ENCODE data around the gene ARHGEF16. TPM values are rescaled to one million over a fixed set of nuclear protein-coding genes. Genes with fewer than 3 reads are reported as not detected.

The ARHGEF16 gene
- total RNA-seq, 1 experiment from 2014 or later, result 4.7 TPM

DNA sequence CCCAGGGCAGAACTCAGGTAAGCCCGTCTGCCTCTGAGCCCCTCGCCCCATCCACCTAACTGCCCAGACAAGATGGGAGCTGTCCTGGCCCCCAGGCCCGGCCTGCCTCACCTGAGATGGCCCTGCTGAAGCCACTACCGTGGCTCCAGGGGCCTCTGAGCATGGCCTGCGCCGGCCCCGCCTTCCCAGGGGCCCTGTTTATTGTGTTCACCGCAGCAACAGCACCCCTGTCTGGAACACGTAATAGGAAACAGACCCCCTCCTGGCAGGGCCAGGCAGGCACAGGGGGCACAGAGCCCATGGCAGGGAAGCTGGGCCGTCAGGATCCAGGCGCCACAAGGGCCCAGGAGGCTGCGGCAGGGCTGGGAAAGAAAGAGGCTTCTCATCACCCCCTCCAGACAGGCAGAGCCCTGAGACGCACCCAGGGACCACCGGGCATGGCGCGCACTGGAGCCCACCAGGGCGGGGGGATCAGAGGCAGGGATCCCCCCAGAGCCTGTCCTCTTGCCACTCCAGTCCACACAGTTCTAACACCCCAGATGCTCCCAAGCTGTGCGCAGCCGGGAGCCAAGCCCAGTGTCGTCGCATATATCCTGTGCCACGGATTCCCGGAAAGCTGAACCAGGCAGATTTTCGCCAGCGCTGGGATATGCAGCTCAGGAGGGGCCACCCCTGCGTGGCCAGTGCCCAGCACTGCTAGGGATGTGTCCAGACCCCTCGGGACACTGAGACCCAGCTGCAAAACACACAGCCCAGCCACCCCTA is 62.6 kb downstream of the ARHGEF16 start:
- no peak for DNase-seq (ENCODE audit: low read depth)

DNA sequence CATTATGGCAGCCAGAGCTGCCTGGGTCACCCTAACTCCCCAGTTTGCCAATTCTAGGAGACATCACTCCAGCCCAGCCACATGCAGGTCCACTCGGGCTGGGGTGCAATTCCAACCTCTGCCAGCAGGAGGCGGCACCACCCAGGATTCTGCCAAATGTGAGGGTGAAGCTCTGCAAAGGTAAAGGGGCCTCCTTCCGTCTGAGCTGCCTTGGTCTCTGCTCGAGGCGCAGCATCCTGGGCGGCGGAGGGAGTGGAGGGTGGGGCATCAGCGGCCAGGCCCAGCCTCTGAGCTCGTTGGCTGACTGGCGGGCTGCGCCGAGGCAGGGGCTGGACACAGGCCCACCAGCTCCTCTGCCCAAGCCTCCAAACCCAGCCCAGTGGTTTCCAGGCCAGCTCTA is 63.8 kb downstream of the ARHGEF16 start:
- DNase-seq (ENCODE audit: low read depth), result no peak

DNA sequence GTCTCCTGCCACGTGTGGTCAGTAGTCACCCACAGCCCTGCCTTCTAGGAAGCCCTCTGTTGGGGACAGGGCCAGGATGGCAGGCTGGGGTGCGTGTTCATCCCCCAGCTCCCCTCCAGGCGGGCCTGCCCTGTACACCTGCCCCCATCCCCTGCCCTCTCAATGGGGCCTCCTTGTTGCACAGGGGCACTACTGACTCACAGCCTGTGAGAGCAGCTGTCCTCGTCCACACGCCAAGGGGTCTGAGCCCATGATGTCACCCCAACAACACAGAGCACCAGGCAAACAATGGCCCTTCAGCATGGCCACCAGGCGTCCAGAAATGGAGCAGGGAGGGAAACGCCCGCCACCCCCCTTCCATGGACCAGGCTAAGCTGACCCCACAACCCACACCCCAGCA is 64.3 kb downstream of the ARHGEF16 start:
- no peak for DNase-seq (ENCODE audit: low read depth)

DNA sequence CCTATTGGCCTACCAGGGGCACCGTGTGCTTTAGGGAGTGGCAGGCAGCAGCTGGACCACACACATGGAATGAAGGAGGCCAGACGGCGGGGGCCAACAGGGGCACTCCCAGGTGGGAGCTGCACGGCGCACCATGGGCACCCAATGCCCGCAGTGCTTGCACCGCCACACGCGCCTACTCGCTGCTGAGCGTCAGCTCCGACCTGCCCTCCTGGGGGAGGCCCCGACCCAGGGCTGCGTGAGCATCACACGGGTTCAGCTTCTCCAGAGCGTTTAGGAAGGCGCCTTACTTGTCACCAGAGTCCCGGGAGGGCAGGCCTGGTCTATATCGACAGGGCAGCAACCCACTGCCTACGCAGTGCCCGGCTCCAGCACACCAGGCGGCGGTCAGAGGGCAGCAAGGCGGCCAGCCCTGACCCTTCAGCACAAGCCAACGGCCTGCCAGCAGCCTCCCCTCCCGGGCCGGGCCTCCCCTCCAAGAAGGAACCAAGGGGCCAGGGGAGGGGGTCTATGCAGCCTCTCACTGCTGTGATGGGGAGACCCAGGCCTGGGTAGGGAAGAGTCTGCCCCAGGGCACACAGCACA is 64.9 kb downstream of the ARHGEF16 start:
- DNase-seq (ENCODE audit: low read depth), result no peak

DNA sequence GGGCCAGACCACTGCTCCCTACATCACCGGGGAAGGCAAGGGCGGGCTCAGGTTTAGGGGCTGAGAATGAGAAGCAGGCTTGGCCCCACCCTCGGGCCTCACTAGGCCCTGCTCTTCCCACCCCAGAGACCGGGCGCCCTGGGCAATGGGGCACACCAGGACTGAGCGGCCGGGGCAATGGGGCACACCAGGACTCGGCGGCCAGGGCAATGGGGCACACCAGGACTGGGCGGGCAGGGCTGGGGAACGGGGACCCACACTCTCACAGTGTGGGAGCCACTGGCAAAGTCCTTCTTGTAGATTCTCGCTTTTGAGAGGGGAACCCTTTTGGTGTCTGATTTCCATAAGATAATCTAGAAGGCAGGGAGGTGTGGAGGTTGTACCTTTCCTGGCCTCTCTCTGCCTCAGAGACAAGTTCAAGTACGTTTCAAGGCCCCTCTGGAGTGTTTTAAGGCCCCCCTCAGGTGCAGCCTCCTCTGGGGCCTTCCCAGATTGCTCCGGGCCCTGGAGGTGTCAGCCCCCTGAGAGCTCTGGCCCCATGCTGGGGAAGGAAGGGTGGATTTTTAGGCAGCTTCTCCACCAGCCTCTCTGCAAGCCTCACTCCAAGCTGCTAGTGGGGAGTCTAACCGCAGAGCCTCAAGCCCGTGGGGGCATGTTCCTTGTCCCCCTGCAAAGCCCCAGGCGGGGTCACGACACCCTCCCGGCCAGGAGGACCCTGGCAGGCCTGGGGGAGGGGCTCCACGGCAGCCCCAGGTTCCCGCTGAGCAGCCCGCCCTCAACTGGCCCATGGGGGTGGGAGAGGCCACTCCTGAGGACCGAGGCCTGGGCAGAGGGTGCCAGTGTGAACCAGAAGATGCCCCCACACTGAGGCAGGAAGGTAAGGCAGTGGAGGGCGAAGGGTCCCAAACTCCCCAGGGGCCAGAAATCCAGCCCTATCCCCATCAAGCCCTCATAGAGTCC is 66.2 kb downstream of the ARHGEF16 start:
- no peak for DNase-seq (ENCODE audit: low read depth)

DNA sequence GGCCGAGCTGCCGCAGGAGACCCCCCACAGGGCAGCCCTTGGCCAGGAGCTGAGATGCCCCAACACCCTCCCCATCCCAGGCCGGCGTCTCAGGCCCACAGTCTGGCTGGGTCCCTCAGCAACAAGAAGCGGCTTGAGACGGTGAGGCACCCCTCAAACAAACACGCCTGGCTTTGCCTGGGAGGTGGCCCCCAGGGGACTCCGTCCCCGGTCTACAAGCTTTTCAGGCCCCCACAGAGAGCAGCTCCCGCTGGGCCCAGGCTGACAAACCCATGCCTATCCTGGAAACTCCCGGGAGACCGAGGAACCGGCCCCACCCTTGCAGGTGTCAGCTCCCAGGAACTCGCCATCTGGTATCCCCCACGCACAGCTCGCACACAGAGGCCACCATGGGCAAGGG is 67.0 kb downstream of the ARHGEF16 start:
- DNase-seq (ENCODE audit: low read depth), result no peak

DNA sequence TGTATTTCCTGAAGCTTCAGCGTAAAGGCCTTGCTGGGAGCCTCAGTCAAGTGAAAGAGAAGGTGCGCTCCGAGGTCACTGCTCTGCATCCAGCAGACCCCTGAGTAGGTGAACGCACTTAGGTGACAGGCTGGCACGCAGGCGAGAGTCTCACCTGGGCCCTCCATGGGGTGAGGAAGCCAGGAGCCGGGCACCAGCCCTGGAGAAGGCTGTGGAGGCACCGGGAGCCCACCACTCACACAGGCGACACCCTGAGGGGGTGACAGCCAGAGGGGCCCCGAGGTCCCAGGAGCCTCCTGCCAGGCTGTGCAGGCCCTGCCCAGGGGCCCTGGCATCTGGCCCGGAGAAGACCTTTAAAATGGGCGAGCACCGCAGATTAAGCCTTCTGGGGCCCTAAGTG is 67.6 kb downstream of the ARHGEF16 start:
- DNase-seq (ENCODE audit: low read depth), result no peak

DNA sequence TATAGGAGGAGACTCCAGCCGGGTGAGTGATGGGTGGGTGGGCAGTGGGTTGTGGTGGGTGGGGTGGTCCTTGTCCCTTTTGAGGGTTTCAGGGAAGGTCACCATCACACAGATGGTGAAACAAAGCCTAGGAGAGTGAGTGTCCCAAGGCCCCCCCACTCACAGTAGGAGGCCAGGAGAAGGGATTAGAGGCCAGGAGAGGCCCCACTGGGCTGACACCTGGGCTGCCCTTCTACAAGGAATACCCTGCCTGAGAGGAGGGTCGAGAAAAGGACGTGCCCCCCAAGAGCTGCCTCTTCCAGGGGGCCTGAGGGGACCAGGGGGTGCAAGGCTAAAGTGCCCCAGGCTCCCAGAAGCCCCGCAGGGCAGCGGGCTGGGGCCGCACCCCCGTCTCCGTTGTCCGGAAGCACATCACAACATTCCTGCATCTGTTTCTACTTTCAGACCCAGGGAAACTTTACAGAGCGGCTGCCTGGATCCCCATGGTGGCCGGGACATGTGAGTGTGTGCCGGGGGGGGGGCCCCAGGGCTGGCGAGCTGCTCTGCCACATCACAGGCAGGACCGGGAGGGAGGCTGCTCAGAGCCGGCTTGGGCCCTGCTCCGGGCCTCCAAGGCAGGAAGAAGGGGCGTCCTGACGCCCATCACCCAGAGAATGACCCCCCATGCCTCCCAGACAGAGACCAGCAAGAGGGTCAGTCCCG is 68.2 kb downstream of the ARHGEF16 start:
- DNase-seq (ENCODE audit: low read depth), result no peak

DNA sequence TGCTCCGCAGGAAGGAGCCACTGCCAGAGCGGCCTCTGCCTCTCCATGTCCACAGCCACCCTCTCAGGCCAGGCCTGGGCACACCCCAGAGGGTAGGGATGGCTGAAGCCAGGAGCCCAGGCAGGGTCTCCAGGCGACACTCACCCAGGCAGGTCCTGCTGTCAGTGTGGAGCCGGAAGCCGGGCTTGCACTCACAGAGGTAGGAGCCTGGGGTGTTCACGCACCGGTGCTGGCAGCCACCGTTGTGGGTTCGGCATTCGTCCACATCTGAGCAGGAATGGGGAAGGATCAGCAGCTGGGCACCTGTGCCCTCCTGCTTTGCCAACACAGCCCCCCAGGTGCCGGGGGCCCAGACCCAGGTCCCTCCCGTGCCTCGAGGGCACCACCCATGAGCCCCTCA is 69.5 kb downstream of the ARHGEF16 start:
- no peak for DNase-seq (ENCODE audit: low read depth)

DNA sequence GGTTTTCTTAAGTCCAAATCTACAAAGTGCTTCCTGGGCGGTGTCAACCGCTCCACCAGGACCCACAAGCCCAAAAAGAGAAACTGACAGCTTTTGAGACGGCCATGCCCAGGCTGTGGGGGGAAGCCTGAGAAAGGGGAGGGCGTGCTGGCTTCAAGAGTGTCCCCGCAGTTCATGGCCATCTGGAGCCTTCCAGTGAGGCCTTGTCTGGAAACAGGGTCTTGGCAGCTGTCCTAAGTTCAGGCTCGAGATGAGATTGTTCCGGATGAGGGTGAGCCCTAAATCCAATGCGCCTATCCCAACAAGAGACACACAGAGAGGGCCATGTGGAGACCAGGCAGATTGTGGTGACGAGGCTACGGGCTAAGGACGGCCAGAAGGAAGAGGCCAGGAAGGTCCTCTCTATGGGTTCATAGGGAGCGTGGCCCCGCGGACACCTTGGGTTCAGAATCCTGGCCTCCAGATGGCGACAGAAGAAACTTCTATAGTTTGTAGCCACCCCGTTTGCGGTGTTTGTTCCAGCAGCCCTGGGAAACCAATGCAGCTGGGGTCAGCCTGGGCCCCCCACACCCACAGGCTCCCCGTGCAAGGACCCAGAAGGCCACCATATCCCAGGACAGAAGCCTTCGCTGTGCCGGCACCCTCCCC is 70.2 kb downstream of the ARHGEF16 start:
- DNase-seq (ENCODE audit: low read depth), result no peak

DNA sequence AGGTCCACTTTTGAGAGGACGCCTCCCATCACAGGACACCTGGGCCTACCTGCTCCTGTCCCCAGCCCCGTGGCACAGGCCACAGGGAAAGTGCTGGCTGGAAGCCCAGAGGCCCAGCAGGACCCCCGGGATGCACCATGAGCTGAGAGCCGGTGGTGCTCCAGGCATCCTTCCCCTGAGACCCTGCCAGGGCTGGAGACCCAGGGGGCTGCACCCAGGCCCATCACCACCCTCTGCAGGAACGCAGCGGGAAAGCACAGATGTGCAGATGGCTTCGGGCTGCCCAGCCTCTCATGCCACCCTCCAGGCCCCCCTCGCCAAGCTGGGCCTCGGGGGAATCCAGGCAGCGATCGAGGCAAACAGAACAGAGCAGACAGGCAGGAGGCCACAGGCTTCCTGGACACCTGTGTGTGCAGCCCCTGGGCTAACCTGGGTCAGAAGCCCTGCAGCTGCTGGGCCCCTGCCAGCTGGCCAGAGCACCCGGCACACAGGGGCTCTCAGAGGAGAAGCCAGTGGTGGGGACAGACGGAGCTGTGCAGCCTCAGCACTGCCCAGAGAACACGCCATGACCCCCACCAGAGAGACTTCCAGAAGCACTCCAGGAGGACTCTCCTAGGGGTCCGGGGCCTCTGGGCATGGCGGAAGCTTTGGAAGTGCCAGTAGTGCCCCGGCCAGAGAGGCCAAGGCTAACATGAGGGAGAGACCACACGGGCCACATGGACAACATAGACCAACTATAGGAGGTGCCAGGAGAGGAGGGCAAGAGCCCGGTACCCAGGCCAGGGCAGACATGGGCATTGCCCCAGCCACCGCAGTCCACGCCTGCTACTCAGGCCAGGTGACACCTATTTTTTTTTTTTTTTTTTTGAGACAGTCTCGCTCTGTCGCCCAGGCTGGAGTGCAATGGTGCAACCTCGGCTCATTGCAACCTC is 71.4 kb downstream of the ARHGEF16 start:
- DNase-seq (ENCODE audit: low read depth), result no peak

DNA sequence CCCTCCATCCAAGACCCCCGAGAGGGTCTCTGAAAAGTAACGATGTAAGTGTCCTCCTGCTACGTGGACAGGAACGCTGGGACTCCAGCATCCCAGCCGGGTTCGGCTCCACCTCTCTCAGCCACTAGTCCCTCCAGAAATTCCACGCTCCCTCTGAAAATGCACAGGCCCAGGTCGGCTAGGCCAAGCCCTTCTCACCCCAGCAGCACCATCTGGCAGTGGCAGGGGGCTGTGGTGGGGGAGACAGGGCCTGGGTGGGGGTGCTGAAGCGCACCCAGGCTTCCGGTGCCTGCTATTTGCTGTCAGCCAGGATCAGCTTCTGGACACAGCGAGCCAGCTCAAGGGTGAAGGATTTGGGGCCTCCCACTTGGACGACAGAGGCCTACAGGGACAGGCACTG is 73.3 kb downstream of the ARHGEF16 start:
- no peak for DNase-seq (ENCODE audit: low read depth)

DNA sequence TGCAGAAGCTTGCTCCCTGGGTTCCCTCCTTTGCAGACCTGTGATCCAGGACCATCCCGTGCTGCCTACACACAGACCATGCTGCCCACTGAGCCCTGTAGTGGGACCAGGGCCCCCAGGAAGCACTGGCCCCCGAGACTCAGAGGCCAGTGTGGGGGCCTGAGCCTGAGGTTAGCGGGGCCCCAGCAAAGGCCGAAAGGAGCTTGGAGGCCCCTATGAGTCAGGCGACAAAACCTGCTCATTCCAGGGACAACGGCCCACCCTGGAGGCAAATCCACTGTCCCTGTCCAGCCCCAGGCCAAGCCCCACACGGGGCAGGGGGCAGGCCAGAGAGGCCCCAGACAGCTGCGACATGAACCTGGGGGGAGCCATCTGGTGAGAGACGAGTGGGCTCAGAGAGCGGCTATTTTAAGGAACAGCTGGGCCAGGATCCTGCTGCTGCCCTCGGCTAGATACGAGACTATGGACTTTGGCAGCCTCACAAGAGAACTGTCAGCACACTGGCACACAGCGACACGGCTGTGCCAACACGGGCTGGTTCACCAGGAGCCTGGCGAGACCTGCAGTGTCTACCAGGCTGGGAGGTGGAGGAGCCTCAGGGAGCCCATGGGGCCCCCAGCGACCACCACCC is 74.7 kb downstream of the ARHGEF16 start:
- DNase-seq (ENCODE audit: low read depth), result no peak

DNA sequence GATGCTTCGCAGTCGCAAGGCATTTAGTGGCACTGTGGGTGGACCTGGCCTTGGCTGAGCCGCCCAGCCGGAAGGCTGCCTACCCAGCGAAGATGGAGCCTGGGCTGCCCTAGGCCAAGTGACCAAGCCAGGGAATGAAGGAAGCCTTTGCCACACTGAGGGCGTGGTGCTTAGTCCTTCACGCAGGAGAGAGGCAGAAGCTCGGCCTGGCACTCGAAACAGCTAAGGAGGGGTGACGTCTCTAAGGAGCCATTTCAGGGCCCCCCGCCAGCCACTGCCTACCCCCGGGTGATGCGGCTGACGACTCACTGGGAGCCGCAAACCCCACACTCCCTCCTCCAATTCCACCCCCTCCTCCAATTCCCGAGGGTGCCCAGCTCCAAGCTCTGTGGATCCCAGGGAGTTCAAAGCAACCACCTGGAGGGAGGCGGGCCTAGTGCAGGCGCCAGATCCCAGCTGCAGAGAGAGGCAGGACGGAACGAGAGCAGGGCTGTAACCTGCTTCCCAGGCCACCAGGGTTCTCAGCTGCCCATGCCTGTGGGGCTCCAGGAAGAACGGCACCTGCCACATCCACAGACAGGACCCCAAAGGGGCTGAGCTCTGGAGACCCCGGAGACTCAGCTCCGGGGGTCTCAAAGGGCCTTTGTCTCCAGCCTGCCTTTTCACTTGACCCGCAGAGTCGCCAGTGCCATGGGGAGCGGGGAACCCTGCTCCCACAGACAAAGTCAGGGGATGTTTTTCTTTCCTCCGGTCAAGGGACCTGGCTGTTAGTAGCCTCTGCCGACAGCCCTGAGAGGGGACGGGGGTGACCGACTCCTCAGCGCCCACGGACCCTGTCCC is 75.8 kb downstream of the ARHGEF16 start:
- DNase-seq (ENCODE audit: low read depth), result peak; percentile 43

Other genes with a start within 250 kb of the ARHGEF16 start
- gene MEGF6, start 156.8 kb downstream of the ARHGEF16 start, total RNA-seq (2014; rRNA removed; shearing (Covaris generic)), result 2.5 and 5.1 TPM in 2 replicates
- gene TPRG1L, start 170.3 kb downstream of the ARHGEF16 start, total RNA-seq (2014; rRNA removed; shearing (Covaris generic)), result 7.0 and 8.5 TPM in 2 replicates
- 17.4 and 33.9 TPM in 2 replicates for gene WRAP73, start 195.4 kb downstream of the ARHGEF16 start, total RNA-seq (2014; rRNA removed; shearing (Covaris generic))
- gene TP73, start 197.9 kb downstream of the ARHGEF16 start, total RNA-seq (2014; rRNA removed; shearing (Covaris generic)), result 0.89 and 2.5 TPM in 2 replicates

Data from Daoy (cell line).